H9 (cell line): ENCODE data around the gene WBP2. TPM values are rescaled to one million over a fixed set of nuclear protein-coding genes. Genes with fewer than 3 reads are reported as not detected.

ENCODE experiments used
- DNase-seq: peaks from one replicate; pipeline ENCODE4 v3.0.0-alpha.2; 2017
- H2AFZ ChIP-seq: one replicate; pipeline ENCODE4 v1.6.1; 2013; ENCODE audit warnings: mild to moderate bottlenecking, low read length, control low read depth, moderate library complexity
- H2AK5ac ChIP-seq: 2 replicates; pipeline ENCODE4 v1.6.1; 2013; ENCODE audit warnings: low read length, control low read depth, mixed read lengths; ENCODE audit not compliant: insufficient read length
- H2BK120ac ChIP-seq: one replicate; pipeline ENCODE4 v1.6.1; 2013; ENCODE audit warnings: low read depth, mild to moderate bottlenecking, low read length, control low read depth, inconsistent platforms; ENCODE audit not compliant: poor library complexity, severe bottlenecking
- H2BK12ac ChIP-seq: 2 replicates; pipeline ENCODE4 v1.6.1; 2013; ENCODE audit warnings: low read length, control low read depth, mixed read lengths, low read depth; ENCODE audit not compliant: insufficient read length
- H2BK15ac ChIP-seq: 2 replicates; pipeline ENCODE4 v1.6.1; 2013; ENCODE audit warnings: low read depth, low read length, control low read depth
- H2BK20ac ChIP-seq: one replicate; pipeline ENCODE4 v1.6.1; 2013; ENCODE audit warnings: low read depth, mild to moderate bottlenecking, low read length, control low read depth, inconsistent platforms; ENCODE audit not compliant: poor library complexity, severe bottlenecking
- H2BK5ac ChIP-seq: 2 replicates; pipeline ENCODE4 v1.6.1; 2013; ENCODE audit warnings: low read length, control low read depth, mixed read lengths; ENCODE audit not compliant: insufficient read length
- H3K14ac ChIP-seq: 2 replicates; pipeline ENCODE4 v1.6.1; 2013; ENCODE audit warnings: low read length, control low read depth; ENCODE audit not compliant: insufficient read depth
- H3K18ac ChIP-seq: 2 replicates; pipeline ENCODE4 v1.6.1; 2013; ENCODE audit warnings: low read depth, mild to moderate bottlenecking, mixed read lengths, low read length, control low read depth; ENCODE audit not compliant: insufficient read length
- H3K23ac ChIP-seq: 2 replicates; pipeline ENCODE4 v1.6.1; 2013; ENCODE audit warnings: low read length, control low read depth, mixed read lengths, low read depth; ENCODE audit not compliant: insufficient read length
- H3K23me2 ChIP-seq: 2 replicates; pipeline ENCODE4 v1.6.1; 2013; ENCODE audit warnings: low read depth, mild to moderate bottlenecking, mixed read lengths, low read length, control low read depth; ENCODE audit not compliant: insufficient read length, poor library complexity, severe bottlenecking
- H3K27ac ChIP-seq: 2 replicates; pipeline ENCODE4 v1.5.1; 2013; ENCODE audit warnings: low read length, control low read depth, mixed read lengths, low read depth; ENCODE audit not compliant: insufficient read length
- H3K27me3 ChIP-seq: 2 replicates; pipeline ENCODE4 v1.6.1; 2013; ENCODE audit warnings: low read length, control low read depth, inconsistent platforms; ENCODE audit not compliant: insufficient read depth
- H3K4ac ChIP-seq: 2 replicates; pipeline ENCODE4 v1.6.1; 2013; ENCODE audit warnings: low read depth, mild to moderate bottlenecking, control low read depth, inconsistent platforms, low read length, moderate library complexity
- H3K4me1 ChIP-seq: 2 replicates; pipeline ENCODE4 v1.6.1; 2013; ENCODE audit warnings: low read length, control low read depth, inconsistent platforms; ENCODE audit not compliant: insufficient read depth
- H3K4me2 ChIP-seq: 2 replicates; pipeline ENCODE4 v1.6.1; 2013; ENCODE audit warnings: low read length, control low read depth, mixed read lengths; ENCODE audit not compliant: insufficient read length, insufficient read depth
- H3K56ac ChIP-seq: 2 replicates; pipeline ENCODE4 v1.6.1; 2013; ENCODE audit warnings: low read depth, mild to moderate bottlenecking, mixed read lengths, low read length, control low read depth; ENCODE audit not compliant: insufficient read length
- H3K79me1 ChIP-seq: 2 replicates; pipeline ENCODE4 v1.6.1; 2013; ENCODE audit warnings: low read depth, mild to moderate bottlenecking, moderate library complexity, low read length, control low read depth, inconsistent platforms; ENCODE audit not compliant: insufficient read depth, poor library complexity, severe bottlenecking
- H3K79me2 ChIP-seq: 2 replicates; pipeline ENCODE4 v1.6.1; 2013; ENCODE audit warnings: low read length, control low read depth, inconsistent platforms; ENCODE audit not compliant: insufficient read depth
- H3K9ac ChIP-seq: 2 replicates; pipeline ENCODE4 v1.6.1; 2013; ENCODE audit warnings: low read length, control low read depth, mixed read lengths; ENCODE audit not compliant: insufficient read length; ENCODE audit errors: extremely low read depth
- H3K9me3 ChIP-seq: one replicate; pipeline ENCODE4 v1.6.1; 2013; ENCODE audit warnings: low read depth, low read length, inconsistent platforms; ENCODE audit not compliant: control insufficient read depth
- H3T11ph ChIP-seq: one replicate; pipeline ENCODE4 v1.6.1; 2013; ENCODE audit warnings: mild to moderate bottlenecking, low read length, control low read depth, inconsistent platforms
- H4K20me1 ChIP-seq: one replicate; pipeline ENCODE4 v1.6.1; 2013; ENCODE audit not compliant: control insufficient read depth, insufficient read length, insufficient read depth
- H4K5ac ChIP-seq: 2 replicates; pipeline ENCODE4 v1.6.1; 2013; ENCODE audit warnings: low read depth, mild to moderate bottlenecking, mixed read lengths, low read length, control low read depth; ENCODE audit not compliant: insufficient read length
- H4K8ac ChIP-seq: replicated peaks from 2 replicates; pipeline ENCODE4 v1.6.1; 2013; ENCODE audit warnings: low read length, control low read depth, mixed read lengths, low read depth; ENCODE audit not compliant: insufficient read length
- H4K91ac ChIP-seq: 2 replicates; pipeline ENCODE4 v1.6.1; 2013; ENCODE audit warnings: low read depth, mild to moderate bottlenecking, moderate library complexity, mixed read lengths, low read length, control low read depth; ENCODE audit not compliant: insufficient read length
- H3K27ac Mint-ChIP-seq, 3 experiments: 2 replicates in 2 of 3; 3 replicates in 1 of 3; pipeline ENCODE4 v1.8.0; 2020 to 2021; ENCODE audit warnings: mixed read lengths in 3 of 3, mild to moderate bottlenecking in 1 of 3, moderate library complexity in 1 of 3
- H3K27me3 Mint-ChIP-seq: 2 replicates; pipeline ENCODE4 v1.8.0; 2021; ENCODE audit warnings: low read depth, mild to moderate bottlenecking, moderate library complexity, mixed read lengths
- H3K36me3 Mint-ChIP-seq, 3 experiments: 2 replicates in 2 of 3; 3 replicates in 1 of 3; pipeline ENCODE4 v1.8.0; 2020 to 2021; ENCODE audit warnings: low read depth in 3 of 3, mixed read lengths in 3 of 3; ENCODE audit not compliant: insufficient read depth in 1 of 3
- H3K4me1 Mint-ChIP-seq, 2 experiments: 2 replicates each; pipeline ENCODE4 v1.8.0; 2020; ENCODE audit warnings: mixed read lengths in 2 of 2
- H3K4me3 Mint-ChIP-seq, 2 experiments: 2 replicates in 1 of 2; 3 replicates in 1 of 2; pipeline ENCODE4 v1.8.0; 2020 to 2021; ENCODE audit warnings: mild to moderate bottlenecking in 2 of 2, mixed read lengths in 2 of 2, moderate library complexity in 1 of 2
- H3K9me3 Mint-ChIP-seq, 2 experiments: 2 replicates in 1 of 2; 3 replicates in 1 of 2; pipeline ENCODE4 v1.8.0; 2020; ENCODE audit warnings: mild to moderate bottlenecking in 2 of 2, mixed read lengths in 2 of 2, moderate library complexity in 1 of 2
- CTCF ChIP-seq: fragments of 200-600 bp; sonication (generic); conservative IDR thresholded peaks from 3 replicates; pipeline ENCODE4 v1.8.0; 2021; ENCODE audit warnings: antibody characterized with exemption, mild to moderate bottlenecking
- WGBS: extraction: QIAGEN DNeasy Blood & Tissue Kit; methylation state at CpG from one replicate; pipeline ENCODE4 v1.1.7; 2013; ENCODE audit warnings: missing lambda C conversion rate, low lambda C conversion rate, mixed read lengths; ENCODE audit not compliant: insufficient read length; ENCODE audit errors: extremely low coverage; 5-methylcytosine and 5-hydroxymethylcytosine counted together
- long read RNA-seq: library from polyadenylated mRNA; unstranded; transcript quantifications from one replicate; pipeline ENCODE4 v2.0.0, GENCODE V29; 2020
- total RNA-seq: library from RNA; stranded (reverse); gene quantifications from 2 replicates; pipeline ENCODE4 v1.2.1, GENCODE V29; 2021

WBP2 gene
- 59.2 and 63.2 TPM in 2 replicates for total RNA-seq
- long read RNA-seq, transcript WBP2-203 (7 exons, 928 nt): minor isoform, 9 of 329 reads
- long read RNA-seq, transcript WBP2-209 (4 exons, 747 nt): minor isoform, 5 of 329 reads
- long read RNA-seq, transcript WBP2-201 (8 exons, 1,944 nt): major isoform, 281 of 329 reads
- long read RNA-seq, partial matches to known transcripts: 7 of 329 reads
- long read RNA-seq, other reads (novel, unspliced or antisense): 24 of 329 reads

- H3K23ac ChIP-seq: no peak within 1 kb of the TSS
- peak within 1 kb of the TSS; percentile 90 for H3K4me2 ChIP-seq
- no peak within 1 kb of the TSS for H2AFZ ChIP-seq
- peaks cover 5% of the 10 kb centered on the region; the same call in 1 of the 2 replicates for H3K79me2 ChIP-seq
- H3K14ac ChIP-seq: peak within 1 kb of the TSS; percentile 76
- H3K9me3 Mint-ChIP-seq: no peaks in the 10 kb centered on the region
- H3K56ac ChIP-seq: no peak within 1 kb of the TSS
- peaks cover 2% of the 10 kb centered on the region for H3K23me2 ChIP-seq
- no peak within 1 kb of the TSS for H4K91ac ChIP-seq
- no peaks in the 10 kb centered on the region for H3K27me3 Mint-ChIP-seq
- peak within 1 kb of the TSS; percentile 68 for H3K27ac ChIP-seq
- peak within 1 kb of the TSS; percentile 78 for H3K9ac ChIP-seq
- H4K20me1 ChIP-seq: no peaks in the 10 kb centered on the region
- peak; percentile 100 for DNase-seq
- no peak within 1 kb of the TSS for H2BK120ac ChIP-seq
- peak within 1 kb of the TSS; percentile 59 for H3K18ac ChIP-seq
- no peak within 1 kb of the TSS for H2AK5ac ChIP-seq
- H3K9me3 ChIP-seq: no peaks in the 10 kb centered on the region
- peaks cover 5% of the 10 kb centered on the region for H3K4me1 ChIP-seq
- H3K79me1 ChIP-seq: peaks cover 4% of the 10 kb centered on the region
- no peak within 1 kb of the TSS for H2BK12ac ChIP-seq
- H3K4me3 Mint-ChIP-seq: no peak within 1 kb of the TSS; a peak in 1 of 5 replicates
- H2BK5ac ChIP-seq: no peak within 1 kb of the TSS
- H2BK20ac ChIP-seq: no peak within 1 kb of the TSS
- no CpG with 5 or more reads among the region's 58 CpGs for WGBS
- H3K4me1 Mint-ChIP-seq: peaks cover 7 to 13% of the 10 kb centered on the region in 2 experiments
- peaks cover 4 to 13% (median 12%) of the 10 kb centered on the region in 3 experiments; a peak in 6 of 7 replicates for H3K36me3 Mint-ChIP-seq
- H2BK15ac ChIP-seq: no peak within 1 kb of the TSS
- no peak within 1 kb of the TSS for H4K8ac ChIP-seq
- H3K27ac Mint-ChIP-seq: peak within 1 kb of the TSS; percentile 76 to 94 (median 87); a peak in 6 of 7 replicates
- no peak within 1 kb of the TSS for H3T11ph ChIP-seq
- peak; percentile 66; the same call in 2 of the 3 replicates for TF ChIP-seq CTCF
- H3K4ac ChIP-seq: no peak within 1 kb of the TSS
- no peaks in the 10 kb centered on the region for H3K27me3 ChIP-seq
- H4K5ac ChIP-seq: no peak within 1 kb of the TSS
Observed at GRCh38 chr17:75855310-75856061, at the start of gene WBP2. TSS of gene WBP2 (minus strand) at chr17:75855335. CDS start at chr17:75855297, 38 bp downstream.
